ENCODE data around the gene MEX3C. TPM values are rescaled to one million over a fixed set of nuclear protein-coding genes. Genes with fewer than 3 reads are reported as not detected.

Gene MEX3C
- polyA plus RNA-seq, 1 of the 3 experiments (the other 2 are of a cell fraction), result 25.1 TPM

GRCh38 chr18:51192026-51192425 is 5.5 kb downstream of the MEX3C start:
- no peaks in the 10 kb centered on the region for H3K9me2 ChIP-seq
- no peaks in the 10 kb centered on the region for H3K9me3 ChIP-seq
- POLR2A ChIA-PET, result no interaction called here
- H3K9ac ChIP-seq, result no peak overlapping the region
- CTCF ChIA-PET, result no interaction called here
- H3K79me2 ChIP-seq (ENCODE audit: insufficient read depth), result peaks cover 98% of the 10 kb centered on the region
- H3K4me3 ChIP-seq (ENCODE audit: low read depth in 2 of 2, low read length in 1 of 2), result no peak overlapping the region
- H4K20me1 ChIP-seq (ENCODE audit: insufficient read depth), result peaks cover 84% of the 10 kb centered on the region
- peak overlapping the region; percentile 80; the same call in 1 of the 2 replicates for H3K4me2 ChIP-seq
- H3K4me1 ChIP-seq (ENCODE audit: control insufficient read depth in 1 of 2, insufficient read depth in 2 of 2, low read depth in 1 of 2, low read length in 1 of 2), result peaks cover 16 to 34% of the 10 kb centered on the region in 2 experiments; a peak in 3 of 4 replicates
- peaks cover 23 to 32% of the 10 kb centered on the region in 2 experiments for H3K36me3 ChIP-seq (replicated peaks in 1 of 2; ENCODE audit: control insufficient read depth in 1 of 2, insufficient read depth in 2 of 2, low read length in 1 of 2)
- H3K27me3 ChIP-seq (ENCODE audit: insufficient read depth), result no peaks in the 10 kb centered on the region
- no peak overlapping the region; a peak in 1 of 4 replicates for H3K27ac ChIP-seq (ENCODE audit: low read depth in 2 of 2, low read length in 1 of 2)
- H2AFZ ChIP-seq (ENCODE audit: low read depth), result no peak overlapping the region
- DNase-seq, result no peak
- peaks cover 10% of the 10 kb centered on the region for H3F3A ChIP-seq (replicated peaks; ENCODE audit: insufficient read depth)
- TF ChIP-seq EZH2phosphoT487 (IDR thresholded peaks at IDR 0.05; ENCODE audit: borderline replicate concordance, low read depth), result no peak
- WGBS (ENCODE audit: low lambda C conversion rate), result 85% methylated on average over 2 of the region's 2 CpGs

- ChIA-PET CTCF (no interaction called here), POLR2A (no interaction called here)
- no peaks in the 10 kb centered on the region for H3K9me3 ChIP-seq
- peaks cover 92% of the 10 kb centered on the region for H4K20me1 ChIP-seq (ENCODE audit: insufficient read depth)
- no peak overlapping the region for H3K4me3 ChIP-seq (ENCODE audit: low read depth in 2 of 2, low read length in 1 of 2)
- H3K36me3 ChIP-seq (replicated peaks in 1 of 2; ENCODE audit: control insufficient read depth in 1 of 2, insufficient read depth in 2 of 2, low read length in 1 of 2), result peaks cover 23 to 35% of the 10 kb centered on the region in 2 experiments
- peaks cover 16 to 34% of the 10 kb centered on the region in 2 experiments; a peak in 3 of 4 replicates for H3K4me1 ChIP-seq (ENCODE audit: control insufficient read depth in 1 of 2, insufficient read depth in 2 of 2, low read depth in 1 of 2, low read length in 1 of 2)
- peaks cover 100% of the 10 kb centered on the region for H3K79me2 ChIP-seq (ENCODE audit: insufficient read depth)
- H3F3A ChIP-seq (replicated peaks; ENCODE audit: insufficient read depth), result peaks cover 10% of the 10 kb centered on the region
- 49% methylated on average over 4 of the region's 4 CpGs for WGBS (ENCODE audit: low lambda C conversion rate)
- no peaks in the 10 kb centered on the region for H3K27me3 ChIP-seq (ENCODE audit: insufficient read depth)
- no peak for DNase-seq
- H3K9me2 ChIP-seq, result no peaks in the 10 kb centered on the region
- H3K4me2 ChIP-seq, result no peak overlapping the region
- TF ChIP-seq EP300 (IDR thresholded peaks at IDR 0.05; ENCODE audit: borderline replicate concordance in 1 of 2, low read depth in 1 of 2, low read length in 1 of 2) (no peak), TEAD4 (IDR thresholded peaks at IDR 0.05; ENCODE audit: borderline replicate concordance, insufficient read depth) (no peak), SIN3A (IDR thresholded peaks at IDR 0.05; ENCODE audit: borderline replicate concordance, low read depth, low read length) (no peak), ZBTB33 (IDR thresholded peaks at IDR 0.05; ENCODE audit: borderline replicate concordance, low read depth) (no peak), PBX3 (IDR thresholded peaks at IDR 0.05) (no peak)
- no peak overlapping the region for H3K9ac ChIP-seq
- H2AFZ ChIP-seq (ENCODE audit: low read depth), result no peak overlapping the region
- peak overlapping the region in 1 of 2 experiments; percentile 5; a peak in 2 of 4 replicates for H3K27ac ChIP-seq (ENCODE audit: low read depth in 2 of 2, low read length in 1 of 2)
Measured at GRCh38 chr18:51191128-51191717, 6.3 kb downstream of the MEX3C start.

- CTCF ChIA-PET, result no interaction called here
- Histone ChIP-seq H2AFZ (ENCODE audit: low read depth) (no peak overlapping the region), H3K9ac (no peak overlapping the region), H3K27me3 (ENCODE audit: insufficient read depth) (no peaks in the 10 kb centered on the region), H3K9me3 (no peaks in the 10 kb centered on the region), H3K36me3 (replicated peaks in 1 of 2; ENCODE audit: control insufficient read depth in 1 of 2, insufficient read depth in 2 of 2, low read length in 1 of 2) (peaks cover 26 to 31% of the 10 kb centered on the region in 2 experiments), H3K4me1 (ENCODE audit: control insufficient read depth in 1 of 2, insufficient read depth in 2 of 2, low read depth in 1 of 2, low read length in 1 of 2) (peaks cover 16 to 34% of the 10 kb centered on the region in 2 experiments; a peak in 3 of 4 replicates), H3K79me2 (ENCODE audit: insufficient read depth) (peaks cover 100% of the 10 kb centered on the region), H4K20me1 (ENCODE audit: insufficient read depth) (peaks cover 99% of the 10 kb centered on the region), H3F3A (replicated peaks; ENCODE audit: insufficient read depth) (peaks cover 6% of the 10 kb centered on the region), H3K27ac (ENCODE audit: low read depth in 2 of 2, low read length in 1 of 2) (no peak overlapping the region), H3K4me2 (no peak overlapping the region), H3K4me3 (ENCODE audit: low read depth in 2 of 2, low read length in 1 of 2) (no peak overlapping the region), H3K9me2 (no peaks in the 10 kb centered on the region)
- POLR2A ChIA-PET, result interaction anchor here (0.7 kb wide), 1 partner anchor 162 kb away, joined by 3 read pairs; no protein-coding TSS in a partner anchor
- no peak for TF ChIP-seq POLR2AphosphoS5 (IDR thresholded peaks at IDR 0.05; ENCODE audit: low read depth, low read length)
- TF ChIP-seq YY1 (IDR thresholded peaks at IDR 0.05; ENCODE audit: low read depth), result no peak
- TF ChIP-seq RFX5 (IDR thresholded peaks at IDR 0.05; ENCODE audit: low read length), result no peak
- TF ChIP-seq SMC3 (IDR thresholded peaks at IDR 0.05; ENCODE audit: low read depth, low read length), result no peak
- TF ChIP-seq RCOR1 (IDR thresholded peaks at IDR 0.05; ENCODE audit: low read length), result no peak
- TF ChIP-seq PBX3 (IDR thresholded peaks at IDR 0.05), result no peak
- no peak for DNase-seq
Measured at GRCh38 chr18:51190000-51190399, 7.5 kb downstream of the MEX3C start.
